Keratinocyte (primary cell): ENCODE measurements around the gene SKP2. TPM values are rescaled to one million over a fixed set of nuclear protein-coding genes. Genes with fewer than 3 reads are reported as not detected.

Source experiments
- DNase-seq: peaks from one replicate; pipeline ENCODE4 v3.0.0-alpha.2; 2011; ENCODE audit warnings: low read depth, missing footprints, low spot score
- FAIRE-seq: peaks from 2 replicates; lab custom pipeline; 2011; peaks lifted over from hg19 to GRCh38; lab: Jason Lieb, UNC
- H2AFZ ChIP-seq: 2 replicates; pipeline ENCODE4 v1.6.0; 2012; ENCODE audit warnings: low read length, control low read depth, inconsistent platforms; ENCODE audit not compliant: control insufficient read depth
- H3K27ac ChIP-seq: 2 replicates; pipeline ENCODE4 v1.5.1; 2011; ENCODE audit warnings: low read length; ENCODE audit not compliant: control insufficient read depth, insufficient read depth
- H3K27me3 ChIP-seq: 3 replicates; pipeline ENCODE4 v1.6.0; 2011; ENCODE audit warnings: low read length; ENCODE audit not compliant: control insufficient read depth, insufficient read depth; ENCODE audit errors: extremely low read depth
- H3K36me3 ChIP-seq, 2 experiments: 2 replicates in 1 of 2; 3 replicates in 1 of 2; pipeline ENCODE4 v1.5.1; 2011; ENCODE audit warnings: low read length in 2 of 2, mild to moderate bottlenecking in 1 of 2; ENCODE audit not compliant: control insufficient read depth in 2 of 2, insufficient read depth in 2 of 2; ENCODE audit errors: extremely low read depth in 1 of 2
- H3K4me1 ChIP-seq: 3 replicates; pipeline ENCODE4 v1.5.1; 2011; ENCODE audit warnings: low read length; ENCODE audit not compliant: control insufficient read depth, insufficient read depth; ENCODE audit errors: extremely low read depth
- H3K4me2 ChIP-seq: 3 replicates; pipeline ENCODE4 v1.6.0; 2011; ENCODE audit warnings: low read depth, low read length; ENCODE audit not compliant: control insufficient read depth, insufficient read depth; ENCODE audit errors: extremely low read depth
- H3K4me3 ChIP-seq, 3 experiments: fragments of 200-600 bp in 1 of 3; sonication (generic) in 1 of 3; 2 replicates in 2 of 3; 3 replicates in 1 of 3; pipeline ENCODE4 v1.5.1; 2011 to 2016; ENCODE audit warnings: low read length in 3 of 3, mild to moderate bottlenecking in 3 of 3, control low read depth in 2 of 3, inconsistent platforms in 1 of 3, low read depth in 1 of 3, mixed read lengths in 1 of 3, mixed run types in 1 of 3, moderate library complexity in 1 of 3; ENCODE audit not compliant: control insufficient read depth in 2 of 3, insufficient read depth in 2 of 3; ENCODE audit errors: extremely low read depth in 1 of 3
- H3K79me2 ChIP-seq: 2 replicates; pipeline ENCODE4 v1.6.0; 2012; ENCODE audit warnings: low read length; ENCODE audit not compliant: control insufficient read depth, insufficient read depth
- H3K9ac ChIP-seq: 3 replicates; pipeline ENCODE4 v1.6.0; 2011; ENCODE audit warnings: low read length; ENCODE audit not compliant: control insufficient read depth, insufficient read depth; ENCODE audit errors: extremely low read depth
- H3K9me1 ChIP-seq: 3 replicates; pipeline ENCODE4 v1.6.0; 2011; ENCODE audit warnings: low read length; ENCODE audit not compliant: control insufficient read depth, insufficient read depth; ENCODE audit errors: extremely low read depth
- H3K9me3 ChIP-seq: 2 replicates; pipeline ENCODE4 v1.5.1; 2012; ENCODE audit warnings: low read depth, low read length; ENCODE audit not compliant: control insufficient read depth
- H4K20me1 ChIP-seq: 3 replicates; pipeline ENCODE4 v1.6.0; 2011; ENCODE audit warnings: low read length; ENCODE audit not compliant: control insufficient read depth, insufficient read depth; ENCODE audit errors: extremely low read depth
- EZH2 ChIP-seq: IDR thresholded peaks from one replicate; pipeline ENCODE4 v1.6.1; 2012; ENCODE audit warnings: inconsistent platforms, mild to moderate bottlenecking, low read length, moderate library complexity
- dilution Hi-C: fragments of 300-500 bp; cut with MboI; formaldehyde crosslinking; loops from one replicate; pipeline ENCODE4 v1.7.0; 2020; ENCODE audit warnings: low sequenced_read_pairs; ENCODE audit not compliant: extremely low pct_ligation_motif_present
- polyA plus RNA-seq, 5 experiments: library from polyadenylated mRNA; depleted of rRNA in 3 of 5; stranded (reverse) in 3 of 5; stranded (forward) in 1 of 5; unstranded in 1 of 5; fragments of >200 nt; gene quantifications; 1 replicate in 1 of 5; 2 replicates in 3 of 5; 3 replicates in 1 of 5; pipeline versions ENCODE4 v1.2.1 to v1.2.3, GENCODE V29; 2011 to 2012; ENCODE audit warnings: missing spikeins in 2 of 5, low read depth in 1 of 5, low replicate concordance in 1 of 5
- TF ChIP-seq, protein P1 (sequence below), 3 experiments: IDR thresholded peaks in 1 of 3; conservative IDR thresholded peaks in 1 of 3; optimal IDR thresholded peaks in 1 of 3; 2 replicates in 2 of 3; 3 replicates in 1 of 3; pipeline versions ENCODE3 to v1.5.1; 2011; ENCODE audit warnings: low read length in 3 of 3, mild to moderate bottlenecking in 3 of 3, moderate library complexity in 2 of 3, control low read depth in 1 of 3, inconsistent platforms in 1 of 3; ENCODE audit not compliant: insufficient read depth in 2 of 3; ENCODE audit errors: extremely low read depth in 1 of 3

SKP2 gene
- polyA plus RNA-seq, 1 donor (not counting 4 experiments of a cell fraction or from before 2014, with no cell fraction given): 34.6 TPM

DNA sequence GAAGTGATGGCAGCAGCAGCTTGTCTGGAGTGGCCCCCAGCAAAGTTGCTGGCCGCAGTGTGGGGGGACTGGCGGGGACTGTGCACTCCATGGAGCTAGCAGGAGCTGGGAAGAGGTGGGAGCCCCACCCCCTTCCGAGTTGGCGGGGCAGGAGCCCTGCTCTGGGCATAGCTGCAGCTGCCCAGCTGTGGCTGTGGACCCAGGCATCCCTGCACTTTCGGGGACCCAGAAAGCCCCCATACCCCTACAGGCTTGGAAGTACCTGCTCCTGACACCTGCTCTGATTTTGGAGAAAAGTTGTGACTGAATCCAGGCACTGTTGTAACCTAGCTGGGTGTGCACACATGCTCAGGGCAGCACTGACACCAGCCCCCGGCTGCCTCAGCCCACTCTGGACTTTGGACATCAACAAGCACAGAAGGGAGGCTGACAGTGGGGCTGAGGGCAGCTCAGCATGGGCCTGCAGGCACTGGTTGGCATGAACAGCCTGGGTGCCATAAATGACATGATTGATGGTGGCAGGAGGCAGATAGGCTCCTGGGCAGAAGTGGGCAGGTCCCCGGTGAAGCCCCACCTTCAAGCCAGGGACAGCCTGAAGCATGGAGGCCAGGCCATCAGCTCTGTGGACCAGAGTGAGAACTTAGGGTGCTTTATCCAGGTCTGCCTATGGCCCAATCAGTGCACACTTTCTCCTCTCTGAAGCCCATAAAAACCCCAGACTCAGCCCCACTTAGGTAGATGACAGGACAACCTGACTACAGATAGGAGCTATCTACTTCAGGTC, 12.8 kb upstream of the SKP2 start:
- dilution Hi-C loops: no loop called here
- H3K36me3 ChIP-seq: peaks cover 0 to 2% of the 10 kb centered on the region in 2 experiments
- H3K27me3 ChIP-seq: no peaks in the 10 kb centered on the region
- no peak for TF ChIP-seq EZH2
- TF ChIP-seq, protein P1, sequence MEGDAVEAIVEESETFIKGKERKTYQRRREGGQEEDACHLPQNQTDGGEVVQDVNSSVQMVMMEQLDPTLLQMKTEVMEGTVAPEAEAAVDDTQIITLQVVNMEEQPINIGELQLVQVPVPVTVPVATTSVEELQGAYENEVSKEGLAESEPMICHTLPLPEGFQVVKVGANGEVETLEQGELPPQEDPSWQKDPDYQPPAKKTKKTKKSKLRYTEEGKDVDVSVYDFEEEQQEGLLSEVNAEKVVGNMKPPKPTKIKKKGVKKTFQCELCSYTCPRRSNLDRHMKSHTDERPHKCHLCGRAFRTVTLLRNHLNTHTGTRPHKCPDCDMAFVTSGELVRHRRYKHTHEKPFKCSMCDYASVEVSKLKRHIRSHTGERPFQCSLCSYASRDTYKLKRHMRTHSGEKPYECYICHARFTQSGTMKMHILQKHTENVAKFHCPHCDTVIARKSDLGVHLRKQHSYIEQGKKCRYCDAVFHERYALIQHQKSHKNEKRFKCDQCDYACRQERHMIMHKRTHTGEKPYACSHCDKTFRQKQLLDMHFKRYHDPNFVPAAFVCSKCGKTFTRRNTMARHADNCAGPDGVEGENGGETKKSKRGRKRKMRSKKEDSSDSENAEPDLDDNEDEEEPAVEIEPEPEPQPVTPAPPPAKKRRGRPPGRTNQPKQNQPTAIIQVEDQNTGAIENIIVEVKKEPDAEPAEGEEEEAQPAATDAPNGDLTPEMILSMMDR (optimal IDR thresholded peaks at IDR 0.05 in 1 of 3, IDR thresholded peaks at IDR 0.05 in 1 of 3, conservative IDR thresholded peaks at IDR 0.05 in 1 of 3; ENCODE audit: extremely low read depth in 1 of 3, insufficient read depth in 2 of 3, low read length in 3 of 3): no peak
- DNase-seq (no peak), FAIRE-seq (no peak)
- H3K4me1 ChIP-seq: no peaks in the 10 kb centered on the region
- H3K79me2 ChIP-seq: no peaks in the 10 kb centered on the region
- no peak overlapping the region for H3K4me3 ChIP-seq
- H4K20me1 ChIP-seq: no peaks in the 10 kb centered on the region
- H3K9ac ChIP-seq: no peak overlapping the region
- no peak overlapping the region for H3K4me2 ChIP-seq
- no peaks in the 10 kb centered on the region for H3K9me1 ChIP-seq
- no peaks in the 10 kb centered on the region for H3K9me3 ChIP-seq
- no peak overlapping the region for H3K27ac ChIP-seq
- H2AFZ ChIP-seq: no peak overlapping the region

DNA sequence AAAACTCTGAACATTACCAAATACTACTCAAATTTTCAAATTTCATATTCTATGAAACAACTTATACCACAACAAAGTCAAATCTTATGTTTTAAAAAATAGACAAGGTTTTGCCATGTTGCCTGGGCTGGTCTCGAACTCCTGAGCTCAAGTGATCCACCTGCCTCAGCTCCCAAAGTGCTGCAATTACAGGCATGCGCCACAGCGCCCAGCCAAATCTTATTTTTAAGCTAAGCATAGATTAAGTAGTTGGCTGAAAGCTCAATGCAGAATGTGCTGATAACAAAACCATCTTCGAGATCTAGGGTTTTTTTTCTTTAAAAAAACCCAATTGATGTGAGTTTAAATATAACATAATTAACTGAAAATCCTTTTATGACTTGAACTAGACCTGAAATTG, 6.6 kb upstream of the SKP2 start:
- no peak for TF ChIP-seq EZH2
- TF ChIP-seq, protein P1 (optimal IDR thresholded peaks at IDR 0.05 in 1 of 3, IDR thresholded peaks at IDR 0.05 in 1 of 3, conservative IDR thresholded peaks at IDR 0.05 in 1 of 3; ENCODE audit: extremely low read depth in 1 of 3, insufficient read depth in 2 of 3, low read length in 3 of 3): no peak
- no peaks in the 10 kb centered on the region for H3K4me1 ChIP-seq
- H3K4me3 ChIP-seq: no peak overlapping the region
- no peak for FAIRE-seq
- peaks cover 0 to 2% of the 10 kb centered on the region in 2 experiments for H3K36me3 ChIP-seq
- H3K27me3 ChIP-seq: no peaks in the 10 kb centered on the region
- no peaks in the 10 kb centered on the region for H3K9me3 ChIP-seq
- no peak overlapping the region for H3K4me2 ChIP-seq
- no peaks in the 10 kb centered on the region for H4K20me1 ChIP-seq
- dilution Hi-C loops: no loop called here
- no peaks in the 10 kb centered on the region for H3K79me2 ChIP-seq
- H3K27ac ChIP-seq: no peak overlapping the region
- no peak for DNase-seq
- no peaks in the 10 kb centered on the region for H3K9me1 ChIP-seq
- H2AFZ ChIP-seq: no peak overlapping the region
- H3K9ac ChIP-seq: no peak overlapping the region
